ENCODE results near the gene SPTB.
A peak's percentile ranks its signal among the peaks of the same experiment; 100 is the strongest.

The SPTB gene

DNA sequence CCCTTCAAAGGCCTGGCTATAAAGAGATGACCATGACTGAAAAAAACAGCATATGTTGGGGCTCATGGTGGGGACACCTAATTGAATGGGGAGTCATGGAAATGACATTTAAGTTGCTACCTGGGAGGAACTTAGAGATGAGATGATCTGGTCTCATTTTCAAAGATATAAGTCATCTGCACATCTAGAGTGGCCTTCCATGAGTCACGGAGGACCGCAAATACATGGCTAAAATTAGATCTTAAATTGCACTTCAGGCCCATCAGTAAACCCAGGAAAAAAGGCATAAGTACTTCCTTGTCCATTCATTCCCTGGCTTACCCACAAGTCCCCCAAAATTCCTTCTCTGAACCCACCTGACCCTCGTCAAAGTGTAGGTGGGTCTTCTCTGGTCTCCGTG lies 53.4 kb downstream of the SPTB start:
- CTCF ChIA-PET: interaction anchor here (0.6 to 6.6 kb wide), 2 partner anchors 65 to 194 kb away, joined by 3 to 42 read pairs; no protein-coding TSS in a partner anchor
- H3K4me1 ChIP-seq (ENCODE audit: control extremely low read depth in 1 of 4, control insufficient read depth in 4 of 4, insufficient read depth in 4 of 4, low read length in 3 of 4): peaks cover 0 to 10% (median 8%) of the 10 kb centered on the region in 4 experiments
- POLR2A ChIA-PET: no interaction called here
- no peaks in the 10 kb centered on the region for H3K36me3 ChIP-seq (ENCODE audit: control insufficient read depth in 4 of 4, insufficient read depth in 4 of 4, low read length in 3 of 4)
- no peaks in the 10 kb centered on the region for H3K9me3 ChIP-seq (ENCODE audit: control extremely low read depth in 1 of 5, control insufficient read depth in 4 of 5, insufficient read depth in 2 of 5, low read depth in 1 of 5, low read length in 4 of 5)
- H3K27me3 ChIP-seq (replicated peaks in 2 of 5; ENCODE audit: control insufficient read depth in 4 of 5, insufficient read depth in 5 of 5, low read length in 4 of 5): peaks cover 0 to 19% (median 6%) of the 10 kb centered on the region in 5 experiments
- H3K27ac ChIP-seq (ENCODE audit: insufficient read depth in 1 of 2, low read depth in 1 of 2, low read length in 2 of 2, poor library complexity in 1 of 2, severe bottlenecking in 2 of 2): no peak overlapping the region
- no peak for DNase-seq
- 96% methylated on average over 4 of the region's 4 CpGs for WGBS (ENCODE audit: insufficient coverage)
- no peak overlapping the region for H3K4me3 ChIP-seq (ENCODE audit: control insufficient read depth in 1 of 7, extremely low read depth in 1 of 7, insufficient read depth in 4 of 7, low read depth in 2 of 7, low read length in 6 of 7)

DNA sequence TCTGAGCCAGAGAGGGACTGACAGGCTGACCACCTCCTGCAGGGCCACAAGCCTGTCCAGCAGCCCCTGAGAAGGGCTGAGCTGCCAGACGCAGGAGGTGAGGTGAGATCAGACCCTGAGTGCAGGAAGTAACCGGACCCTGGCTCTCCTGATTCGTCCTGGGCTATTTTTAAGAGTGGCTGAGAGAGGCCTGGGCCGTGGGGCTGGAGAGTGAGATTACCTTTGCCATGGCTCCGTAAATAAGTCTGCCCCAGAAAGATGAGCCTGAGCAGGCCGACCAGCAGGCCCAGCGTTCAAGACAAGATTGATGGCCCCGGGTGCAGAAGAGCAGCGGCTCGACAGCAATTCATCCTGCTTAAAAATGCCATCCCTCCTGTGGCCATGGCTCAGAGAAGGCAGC lies 54.2 kb downstream of the SPTB start:
- Histone ChIP-seq H3K4me3 (ENCODE audit: control insufficient read depth in 1 of 7, extremely low read depth in 1 of 7, insufficient read depth in 4 of 7, low read depth in 2 of 7, low read length in 6 of 7) (no peak overlapping the region), H3K36me3 (ENCODE audit: control insufficient read depth in 4 of 4, insufficient read depth in 4 of 4, low read length in 3 of 4) (no peaks in the 10 kb centered on the region), H3K27ac (ENCODE audit: insufficient read depth in 1 of 2, low read depth in 1 of 2, low read length in 2 of 2, poor library complexity in 1 of 2, severe bottlenecking in 2 of 2) (no peak overlapping the region), H3K9me3 (ENCODE audit: control extremely low read depth in 1 of 5, control insufficient read depth in 4 of 5, insufficient read depth in 2 of 5, low read depth in 1 of 5, low read length in 4 of 5) (no peaks in the 10 kb centered on the region), H3K4me1 (ENCODE audit: control extremely low read depth in 1 of 4, control insufficient read depth in 4 of 4, insufficient read depth in 4 of 4, low read length in 3 of 4) (peaks cover 0 to 5% (median 2%) of the 10 kb centered on the region in 4 experiments), H3K27me3 (replicated peaks in 2 of 5; ENCODE audit: control insufficient read depth in 4 of 5, insufficient read depth in 5 of 5, low read length in 4 of 5) (peaks cover 0 to 19% (median 6%) of the 10 kb centered on the region in 5 experiments)
- POLR2A ChIA-PET: no interaction called here
- no peak for DNase-seq
- CTCF ChIA-PET: interaction anchor here (2.7 to 6.6 kb wide), 2 partner anchors 15 to 66 kb away, joined by 16 to 42 read pairs; no protein-coding TSS in a partner anchor
- 87% methylated on average over 9 of the region's 10 CpGs for WGBS (ENCODE audit: insufficient coverage)

DNA sequence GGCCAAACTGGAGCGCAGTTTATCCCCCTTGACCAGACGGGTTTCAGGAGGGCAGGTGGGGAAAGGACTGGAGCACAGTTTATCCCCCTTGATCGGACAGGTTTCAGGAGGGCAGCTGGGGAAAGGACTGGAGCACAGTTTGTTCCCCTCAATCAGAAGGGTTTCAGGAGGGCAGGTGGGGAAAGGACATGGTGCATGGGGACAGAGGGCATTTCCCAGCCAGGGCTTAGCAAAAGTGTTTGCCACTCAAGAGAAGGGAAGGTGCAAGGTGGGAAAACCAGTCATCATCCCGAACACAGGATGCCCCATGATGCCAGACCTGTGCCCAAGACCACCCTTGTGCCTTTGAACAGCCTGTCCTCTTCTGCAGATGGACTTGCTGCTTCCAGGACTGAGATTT lies 54.7 kb downstream of the SPTB start:
- peaks cover 0 to 5% (median 2%) of the 10 kb centered on the region in 4 experiments for H3K4me1 ChIP-seq (ENCODE audit: control extremely low read depth in 1 of 4, control insufficient read depth in 4 of 4, insufficient read depth in 4 of 4, low read length in 3 of 4)
- H3K27me3 ChIP-seq (replicated peaks in 2 of 5; ENCODE audit: control insufficient read depth in 4 of 5, insufficient read depth in 5 of 5, low read length in 4 of 5): peaks cover 0 to 19% (median 6%) of the 10 kb centered on the region in 5 experiments
- no peaks in the 10 kb centered on the region for H3K36me3 ChIP-seq (ENCODE audit: control insufficient read depth in 4 of 4, insufficient read depth in 4 of 4, low read length in 3 of 4)
- H3K4me3 ChIP-seq (ENCODE audit: control insufficient read depth in 1 of 7, extremely low read depth in 1 of 7, insufficient read depth in 4 of 7, low read depth in 2 of 7, low read length in 6 of 7): no peak overlapping the region
- CTCF ChIA-PET: interaction anchor here (1.9 to 6.6 kb wide), 4 partner anchors 10 to 66 kb away, joined by 7 to 42 read pairs (median 14); no protein-coding TSS in a partner anchor
- WGBS (ENCODE audit: insufficient coverage): 96% methylated on average over 4 of the region's 4 CpGs
- DNase-seq: no peak
- no peaks in the 10 kb centered on the region for H3K9me3 ChIP-seq (ENCODE audit: control extremely low read depth in 1 of 5, control insufficient read depth in 4 of 5, insufficient read depth in 2 of 5, low read depth in 1 of 5, low read length in 4 of 5)
- no peak overlapping the region for H3K27ac ChIP-seq (ENCODE audit: insufficient read depth in 1 of 2, low read depth in 1 of 2, low read length in 2 of 2, poor library complexity in 1 of 2, severe bottlenecking in 2 of 2)
- POLR2A ChIA-PET: no interaction called here

DNA sequence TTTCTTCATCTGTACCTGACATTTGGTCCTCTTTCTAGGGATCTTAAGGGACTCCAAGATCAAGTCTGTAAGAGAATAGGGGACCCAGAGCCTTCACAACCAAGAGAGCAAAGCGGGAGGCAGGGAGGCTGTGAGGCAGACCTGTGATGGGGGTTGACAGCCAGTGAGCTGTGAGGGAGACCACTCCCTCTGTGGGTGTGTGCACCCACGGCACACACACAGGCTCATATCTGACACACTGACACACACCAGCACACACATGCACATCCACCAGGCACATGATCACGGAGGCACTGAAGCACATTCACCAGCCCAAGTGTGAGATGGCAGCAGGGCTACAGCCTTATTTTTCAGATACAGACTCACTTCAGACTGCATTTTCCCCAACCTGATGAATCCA lies 55.2 kb downstream of the SPTB start:
- DNase-seq: no peak
- POLR2A ChIA-PET: no interaction called here

DNA sequence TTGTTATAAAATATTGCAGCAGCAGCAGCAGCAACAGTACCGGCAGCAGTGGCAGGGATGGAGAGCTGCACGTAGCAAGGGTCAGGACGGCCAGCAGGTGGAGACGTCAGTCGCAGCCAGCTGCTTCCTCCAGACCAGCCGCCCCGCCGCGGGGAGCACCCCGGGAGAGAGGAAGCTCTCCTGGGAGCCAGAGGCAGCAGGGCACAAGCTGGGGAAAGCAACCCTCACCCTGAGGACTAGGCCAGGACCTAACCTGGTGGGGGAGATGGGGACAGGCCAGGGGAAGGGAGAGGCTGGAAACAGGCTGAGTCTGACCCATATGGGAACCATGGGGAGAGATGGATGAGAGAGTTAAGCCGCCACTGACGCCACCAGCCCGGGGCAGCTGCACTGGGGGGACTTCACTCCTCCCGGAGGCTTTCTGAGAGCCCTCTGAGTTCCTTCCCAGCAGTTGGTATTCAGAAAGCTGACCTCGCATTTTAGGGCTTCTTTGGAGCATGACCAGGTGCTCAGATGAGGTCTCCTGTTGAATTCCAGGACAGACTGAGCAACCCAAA lies 56.3 kb downstream of the SPTB start:
- no peaks in the 10 kb centered on the region for H3K36me3 ChIP-seq (ENCODE audit: control insufficient read depth in 4 of 4, insufficient read depth in 4 of 4, low read length in 3 of 4)
- ChIA-PET CTCF (interaction anchor here (0.5 to 2.9 kb wide), 31 partner anchors 8 to 202 kb away, joined by 3 to 113 read pairs (median 5); partner anchors contain the start of genes GPX2 and SPTB), POLR2A (interaction anchor here (0.7 kb wide), 1 partner anchor 69 kb away, joined by 3 read pairs; no protein-coding TSS in a partner anchor)
- H3K4me3 ChIP-seq (ENCODE audit: control insufficient read depth in 1 of 7, extremely low read depth in 1 of 7, insufficient read depth in 4 of 7, low read depth in 2 of 7, low read length in 6 of 7): peak overlapping the region in 2 of 7 experiments; percentile 27 to 63
- WGBS (ENCODE audit: insufficient coverage): 12% methylated on average over 14 of the region's 15 CpGs
- H3K27me3 ChIP-seq (replicated peaks in 2 of 5; ENCODE audit: control insufficient read depth in 4 of 5, insufficient read depth in 5 of 5, low read length in 4 of 5): peaks cover 0 to 27% (median 6%) of the 10 kb centered on the region in 5 experiments
- no peak overlapping the region for H3K27ac ChIP-seq (ENCODE audit: insufficient read depth in 1 of 2, low read depth in 1 of 2, low read length in 2 of 2, poor library complexity in 1 of 2, severe bottlenecking in 2 of 2)
- no peaks in the 10 kb centered on the region for H3K9me3 ChIP-seq (ENCODE audit: control extremely low read depth in 1 of 5, control insufficient read depth in 4 of 5, insufficient read depth in 2 of 5, low read depth in 1 of 5, low read length in 4 of 5)
- H3K4me1 ChIP-seq (ENCODE audit: control extremely low read depth in 1 of 4, control insufficient read depth in 4 of 4, insufficient read depth in 4 of 4, low read length in 3 of 4): peaks cover 0 to 5% (median 2%) of the 10 kb centered on the region in 4 experiments
- DNase-seq: peak; percentile 58 to 76 (median 76)

More for the DNA sequence above, 55.2 kb downstream of the SPTB start:
- Histone ChIP-seq H3K36me3 (ENCODE audit: control insufficient read depth in 4 of 4, insufficient read depth in 4 of 4, low read length in 3 of 4) (no peaks in the 10 kb centered on the region), H3K4me3 (ENCODE audit: control insufficient read depth in 1 of 7, extremely low read depth in 1 of 7, insufficient read depth in 4 of 7, low read depth in 2 of 7, low read length in 6 of 7) (no peak overlapping the region), H3K4me1 (ENCODE audit: control extremely low read depth in 1 of 4, control insufficient read depth in 4 of 4, insufficient read depth in 4 of 4, low read length in 3 of 4) (peaks cover 0 to 5% (median 2%) of the 10 kb centered on the region in 4 experiments), H3K27me3 (replicated peaks in 2 of 5; ENCODE audit: control insufficient read depth in 4 of 5, insufficient read depth in 5 of 5, low read length in 4 of 5) (peaks cover 0 to 19% (median 6%) of the 10 kb centered on the region in 5 experiments), H3K9me3 (ENCODE audit: control extremely low read depth in 1 of 5, control insufficient read depth in 4 of 5, insufficient read depth in 2 of 5, low read depth in 1 of 5, low read length in 4 of 5) (no peaks in the 10 kb centered on the region), H3K27ac (ENCODE audit: insufficient read depth in 1 of 2, low read depth in 1 of 2, low read length in 2 of 2, poor library complexity in 1 of 2, severe bottlenecking in 2 of 2) (no peak overlapping the region)
- WGBS (ENCODE audit: insufficient coverage): 100% methylated on average over 2 of the region's 3 CpGs
- CTCF ChIA-PET: interaction anchor here (1.2 to 2.9 kb wide), 14 partner anchors 11 to 116 kb away, joined by 3 to 113 read pairs (median 12); partner anchors contain the start of genes GPX2 and SPTB

DNA sequence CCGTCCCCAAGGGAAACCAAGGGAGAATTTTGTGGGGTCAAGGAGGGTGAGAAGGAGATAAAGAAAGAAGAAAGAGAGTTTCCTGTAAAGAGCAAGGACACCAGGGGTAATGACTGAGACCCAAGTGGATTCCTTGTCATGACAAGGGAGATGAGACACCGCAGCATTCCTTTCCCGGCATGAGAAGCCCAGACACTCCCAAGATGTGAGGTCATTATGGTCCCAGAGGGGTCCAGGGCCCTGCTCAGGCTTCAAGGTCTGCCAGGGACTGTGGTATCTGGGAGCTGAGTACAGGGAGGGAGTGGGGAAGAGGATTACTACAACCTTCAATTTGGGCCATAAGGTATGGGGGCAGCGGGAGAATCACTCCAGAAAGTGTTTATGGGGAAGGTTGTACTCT lies 58.1 kb downstream of the SPTB start:
- WGBS (ENCODE audit: insufficient coverage): 89% methylated on average over 2 of the region's 4 CpGs
- no peak for DNase-seq
- no peak overlapping the region for H3K27ac ChIP-seq (ENCODE audit: insufficient read depth in 1 of 2, low read depth in 1 of 2, low read length in 2 of 2, poor library complexity in 1 of 2, severe bottlenecking in 2 of 2)
- peaks cover 0 to 5% (median 2%) of the 10 kb centered on the region in 4 experiments for H3K4me1 ChIP-seq (ENCODE audit: control extremely low read depth in 1 of 4, control insufficient read depth in 4 of 4, insufficient read depth in 4 of 4, low read length in 3 of 4)
- no peaks in the 10 kb centered on the region for H3K36me3 ChIP-seq (ENCODE audit: control insufficient read depth in 4 of 4, insufficient read depth in 4 of 4, low read length in 3 of 4)
- POLR2A ChIA-PET: no interaction called here
- H3K27me3 ChIP-seq (replicated peaks in 2 of 5; ENCODE audit: control insufficient read depth in 4 of 5, insufficient read depth in 5 of 5, low read length in 4 of 5): peaks cover 0 to 26% (median 6%) of the 10 kb centered on the region in 5 experiments
- CTCF ChIA-PET: interaction anchor here (1.0 to 3.7 kb wide), 6 partner anchors 17 to 198 kb away, joined by 3 to 27 read pairs (median 4); no protein-coding TSS in a partner anchor
- H3K9me3 ChIP-seq (ENCODE audit: control extremely low read depth in 1 of 5, control insufficient read depth in 4 of 5, insufficient read depth in 2 of 5, low read depth in 1 of 5, low read length in 4 of 5): no peaks in the 10 kb centered on the region
- no peak overlapping the region for H3K4me3 ChIP-seq (ENCODE audit: control insufficient read depth in 1 of 7, extremely low read depth in 1 of 7, insufficient read depth in 4 of 7, low read depth in 2 of 7, low read length in 6 of 7)

DNA sequence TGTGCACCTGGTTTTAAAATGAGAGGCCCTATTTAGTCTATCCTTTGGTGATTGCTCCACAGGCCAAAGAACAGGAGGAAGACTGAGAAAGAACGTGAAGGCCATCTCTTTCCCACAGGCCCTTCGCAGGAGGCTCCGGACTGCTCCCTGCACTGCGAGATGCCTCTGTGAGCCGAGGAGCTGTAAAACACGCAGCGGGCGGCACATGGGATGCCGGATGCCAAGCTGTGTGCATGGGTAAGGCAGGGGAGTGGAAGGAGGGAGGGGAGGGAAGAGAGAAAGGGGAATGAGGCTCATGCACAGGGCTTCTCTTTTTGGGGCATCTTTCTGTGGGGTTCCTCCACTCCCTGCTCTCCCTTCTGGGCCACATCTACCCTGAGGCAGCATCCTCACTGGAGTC lies 61.6 kb downstream of the SPTB start:
- 100% methylated on average over 5 of the region's 9 CpGs for WGBS (ENCODE audit: insufficient coverage)
- DNase-seq: no peak
- ChIA-PET CTCF (interaction anchor here (1.6 to 3.7 kb wide), 4 partner anchors 11 to 74 kb away, joined by 6 to 27 read pairs (median 10); no protein-coding TSS in a partner anchor), POLR2A (no interaction called here)
- no peak overlapping the region for H3K27ac ChIP-seq (ENCODE audit: insufficient read depth in 1 of 2, low read depth in 1 of 2, low read length in 2 of 2, poor library complexity in 1 of 2, severe bottlenecking in 2 of 2)
- peaks cover 0 to 18% (median 0%) of the 10 kb centered on the region in 5 experiments for H3K27me3 ChIP-seq (replicated peaks in 2 of 5; ENCODE audit: control insufficient read depth in 4 of 5, insufficient read depth in 5 of 5, low read length in 4 of 5)
- no peaks in the 10 kb centered on the region for H3K9me3 ChIP-seq (ENCODE audit: control extremely low read depth in 1 of 5, control insufficient read depth in 4 of 5, insufficient read depth in 2 of 5, low read depth in 1 of 5, low read length in 4 of 5)
- H3K4me1 ChIP-seq (ENCODE audit: control extremely low read depth in 1 of 4, control insufficient read depth in 4 of 4, insufficient read depth in 4 of 4, low read length in 3 of 4): no peaks in the 10 kb centered on the region
- H3K4me3 ChIP-seq (ENCODE audit: control insufficient read depth in 1 of 7, extremely low read depth in 1 of 7, insufficient read depth in 4 of 7, low read depth in 2 of 7, low read length in 6 of 7): no peak overlapping the region
- no peaks in the 10 kb centered on the region for H3K36me3 ChIP-seq (ENCODE audit: control insufficient read depth in 4 of 4, insufficient read depth in 4 of 4, low read length in 3 of 4)
